Glutamatergic neuron (in vitro differentiated cells): ENCODE results near the gene ANKRD17. TPM values are rescaled to one million over a fixed set of nuclear protein-coding genes. Genes with fewer than 3 reads are reported as not detected.

Experiments
- DNase-seq: peaks from one replicate; pipeline ENCODE4 v3.0.0; 2022
- H3K27ac Mint-ChIP-seq: one replicate; pipeline ENCODE4 v1.8.0; 2020; ENCODE audit warnings: mild to moderate bottlenecking, mixed read lengths, inconsistent platforms; ENCODE audit not compliant: unreplicated experiment
- H3K27me3 Mint-ChIP-seq: one replicate; pipeline ENCODE4 v1.8.0; 2020; ENCODE audit warnings: mild to moderate bottlenecking, moderate library complexity, mixed read lengths, inconsistent platforms; ENCODE audit not compliant: unreplicated experiment
- H3K36me3 Mint-ChIP-seq: one replicate; pipeline ENCODE4 v1.8.0; 2020; ENCODE audit warnings: mild to moderate bottlenecking, mixed read lengths, inconsistent platforms; ENCODE audit not compliant: unreplicated experiment
- H3K4me1 Mint-ChIP-seq: one replicate; pipeline ENCODE4 v1.8.0; 2020; ENCODE audit warnings: mild to moderate bottlenecking, low read depth, mixed read lengths, inconsistent platforms; ENCODE audit not compliant: unreplicated experiment
- H3K4me3 Mint-ChIP-seq: one replicate; pipeline ENCODE4 v1.8.0; 2020; ENCODE audit warnings: mild to moderate bottlenecking, mixed read lengths, inconsistent platforms; ENCODE audit not compliant: unreplicated experiment
- H3K9me3 Mint-ChIP-seq: one replicate; pipeline ENCODE4 v1.8.0; 2020; ENCODE audit warnings: mild to moderate bottlenecking, moderate library complexity, mixed read lengths, inconsistent platforms; ENCODE audit not compliant: unreplicated experiment
- CTCF ChIP-seq: fragments of 200-600 bp; sonication (generic); IDR thresholded peaks from one replicate; pipeline ENCODE4 v1.5.0; 2021; ENCODE audit not compliant: partially characterized antibody, unreplicated experiment
- total RNA-seq: library from RNA; stranded (reverse); fragmentation: NEBNext Ultra II Directional; extraction: Animal tissue kit (Norgen Biotek cat#: 25700); gene quantifications from one replicate; pipeline ENCODE4 v1.2.1, GENCODE V29; 2021; ENCODE audit not compliant: unreplicated experiment

The ANKRD17 gene
- total RNA-seq, 1 donor from 2014 or later = 91.9 TPM

DNA sequence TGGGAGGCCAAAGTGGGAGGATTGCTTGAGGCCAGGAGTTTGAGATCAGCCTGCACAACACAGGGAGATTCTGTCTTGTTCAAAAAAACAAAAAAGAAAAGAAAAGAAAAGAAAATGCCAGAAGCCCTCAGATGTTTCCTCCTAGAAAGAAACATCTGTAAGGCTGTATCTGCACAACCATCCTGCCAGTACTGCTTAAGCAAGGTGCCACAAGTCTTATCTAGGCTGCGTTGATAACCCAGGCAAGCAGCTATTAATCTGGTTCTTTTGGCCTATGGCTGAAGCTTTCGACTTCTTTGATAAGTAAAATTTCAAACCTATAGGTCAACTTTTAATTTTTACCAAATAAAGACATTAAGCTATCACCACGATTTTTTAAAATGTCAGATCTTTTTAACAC is 192.2 kb downstream of the ANKRD17 start:
- no peak for TF ChIP-seq CTCF
- Mint-ChIP-seq H3K27me3 (peaks cover 3% of the 10 kb centered on the region), H3K36me3 (no peaks in the 10 kb centered on the region), H3K4me3 (no peak overlapping the region), H3K27ac (no peak overlapping the region), H3K9me3 (peaks cover 7% of the 10 kb centered on the region), H3K4me1 (peaks cover 12% of the 10 kb centered on the region)
- no peak for DNase-seq

DNA sequence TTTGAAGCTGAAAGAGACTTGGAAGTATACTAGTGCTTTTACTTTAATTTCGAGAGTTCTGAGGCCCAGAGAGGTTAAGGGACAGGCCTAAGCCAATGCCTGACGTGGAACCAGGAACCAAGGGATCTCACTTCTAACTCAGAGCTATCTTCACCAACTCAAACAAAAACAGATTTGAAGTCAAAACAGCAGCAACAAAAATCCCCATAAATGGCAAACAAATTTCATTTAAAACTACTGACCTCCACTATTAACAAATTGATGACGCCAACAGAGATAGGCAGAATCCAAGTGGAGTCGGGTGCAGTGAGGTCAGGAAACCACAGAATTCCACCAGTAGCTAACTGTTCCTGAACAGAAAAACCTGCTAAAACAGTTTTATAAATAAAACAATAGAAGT is 194.1 kb downstream of the ANKRD17 start:
- Mint-ChIP-seq H3K27ac (no peak overlapping the region), H3K4me3 (no peak overlapping the region), H3K27me3 (no peaks in the 10 kb centered on the region), H3K9me3 (peaks cover 3% of the 10 kb centered on the region), H3K4me1 (peaks cover 9% of the 10 kb centered on the region), H3K36me3 (peaks cover 5% of the 10 kb centered on the region)
- TF ChIP-seq CTCF = no peak
- no peak for DNase-seq

- DNase-seq = no peak
- no peaks in the 10 kb centered on the region for H3K4me1 Mint-ChIP-seq
- peaks cover 1% of the 10 kb centered on the region for H3K27me3 Mint-ChIP-seq
- H3K27ac Mint-ChIP-seq = no peak overlapping the region
- H3K4me3 Mint-ChIP-seq = no peak overlapping the region
- H3K36me3 Mint-ChIP-seq = no peaks in the 10 kb centered on the region
- TF ChIP-seq CTCF = no peak
- H3K9me3 Mint-ChIP-seq = no peaks in the 10 kb centered on the region
Measured at GRCh38 chr4:73055241-73055897, 203.2 kb downstream of the ANKRD17 start.

GRCh38 chr4:73053974-73054480 is 204.6 kb downstream of the ANKRD17 start:
- H3K27me3 Mint-ChIP-seq = peaks cover 1% of the 10 kb centered on the region
- no peak overlapping the region for H3K27ac Mint-ChIP-seq
- no peak for DNase-seq
- no peaks in the 10 kb centered on the region for H3K36me3 Mint-ChIP-seq
- no peak for TF ChIP-seq CTCF
- H3K4me3 Mint-ChIP-seq = no peak overlapping the region
- no peaks in the 10 kb centered on the region for H3K4me1 Mint-ChIP-seq
- no peaks in the 10 kb centered on the region for H3K9me3 Mint-ChIP-seq

DNA sequence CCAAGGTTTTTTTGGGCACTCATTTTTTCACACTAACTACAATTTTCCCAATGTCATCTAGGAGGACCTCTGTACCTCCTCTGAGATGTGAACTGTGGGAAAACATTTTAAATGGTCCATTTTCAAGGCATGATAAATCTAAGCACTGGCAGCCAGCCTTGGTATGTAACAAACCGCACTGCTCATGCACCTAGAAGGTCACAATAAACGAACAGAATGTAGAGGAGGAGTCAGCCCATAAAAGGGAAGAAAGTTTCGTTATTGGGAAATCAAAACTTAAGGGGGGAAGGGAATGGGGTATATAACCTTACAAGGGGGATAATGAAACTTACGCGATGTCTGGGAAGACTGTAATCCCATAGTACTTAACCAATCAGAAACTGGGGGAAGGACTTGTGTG is 205.5 kb downstream of the ANKRD17 start:
- Mint-ChIP-seq H3K9me3 (no peaks in the 10 kb centered on the region), H3K4me1 (no peaks in the 10 kb centered on the region), H3K27me3 (no peaks in the 10 kb centered on the region), H3K27ac (no peak overlapping the region), H3K36me3 (no peaks in the 10 kb centered on the region), H3K4me3 (no peak overlapping the region)
- no peak for TF ChIP-seq CTCF
- DNase-seq = no peak
